ENCODE data around the gene PPFIBP1.
A peak's percentile ranks its signal among the peaks of the same experiment; 100 is the strongest.

The PPFIBP1 gene

DNA sequence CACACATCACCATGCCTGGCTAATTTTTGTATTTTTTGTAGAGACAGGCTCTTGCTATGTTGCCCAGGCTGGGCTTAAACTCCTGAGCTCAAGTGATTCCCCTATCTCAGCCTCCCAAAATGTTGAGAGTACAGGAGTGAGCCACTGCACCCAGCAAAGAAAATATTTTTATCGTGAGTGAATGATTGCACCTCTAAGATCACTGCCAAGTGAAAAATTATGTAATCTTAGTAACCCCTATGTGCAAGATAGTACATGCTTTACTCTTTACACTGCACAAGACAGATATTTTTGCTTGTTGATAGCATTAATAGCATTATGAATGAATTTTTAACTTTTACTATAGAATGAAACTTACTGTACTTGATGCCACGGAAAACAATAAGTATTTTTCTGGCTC, 183.2 kb downstream of the PPFIBP1 start:
- DNase-seq (ENCODE audit: low read depth) = no peak
- TF ChIP-seq, protein P1, sequence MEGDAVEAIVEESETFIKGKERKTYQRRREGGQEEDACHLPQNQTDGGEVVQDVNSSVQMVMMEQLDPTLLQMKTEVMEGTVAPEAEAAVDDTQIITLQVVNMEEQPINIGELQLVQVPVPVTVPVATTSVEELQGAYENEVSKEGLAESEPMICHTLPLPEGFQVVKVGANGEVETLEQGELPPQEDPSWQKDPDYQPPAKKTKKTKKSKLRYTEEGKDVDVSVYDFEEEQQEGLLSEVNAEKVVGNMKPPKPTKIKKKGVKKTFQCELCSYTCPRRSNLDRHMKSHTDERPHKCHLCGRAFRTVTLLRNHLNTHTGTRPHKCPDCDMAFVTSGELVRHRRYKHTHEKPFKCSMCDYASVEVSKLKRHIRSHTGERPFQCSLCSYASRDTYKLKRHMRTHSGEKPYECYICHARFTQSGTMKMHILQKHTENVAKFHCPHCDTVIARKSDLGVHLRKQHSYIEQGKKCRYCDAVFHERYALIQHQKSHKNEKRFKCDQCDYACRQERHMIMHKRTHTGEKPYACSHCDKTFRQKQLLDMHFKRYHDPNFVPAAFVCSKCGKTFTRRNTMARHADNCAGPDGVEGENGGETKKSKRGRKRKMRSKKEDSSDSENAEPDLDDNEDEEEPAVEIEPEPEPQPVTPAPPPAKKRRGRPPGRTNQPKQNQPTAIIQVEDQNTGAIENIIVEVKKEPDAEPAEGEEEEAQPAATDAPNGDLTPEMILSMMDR (conservative IDR thresholded peaks at IDR 0.05; ENCODE audit: low read depth, low read length) = no peak
- no peak overlapping the region for H3K4me3 ChIP-seq (ENCODE audit: low read depth, low read length)

DNA sequence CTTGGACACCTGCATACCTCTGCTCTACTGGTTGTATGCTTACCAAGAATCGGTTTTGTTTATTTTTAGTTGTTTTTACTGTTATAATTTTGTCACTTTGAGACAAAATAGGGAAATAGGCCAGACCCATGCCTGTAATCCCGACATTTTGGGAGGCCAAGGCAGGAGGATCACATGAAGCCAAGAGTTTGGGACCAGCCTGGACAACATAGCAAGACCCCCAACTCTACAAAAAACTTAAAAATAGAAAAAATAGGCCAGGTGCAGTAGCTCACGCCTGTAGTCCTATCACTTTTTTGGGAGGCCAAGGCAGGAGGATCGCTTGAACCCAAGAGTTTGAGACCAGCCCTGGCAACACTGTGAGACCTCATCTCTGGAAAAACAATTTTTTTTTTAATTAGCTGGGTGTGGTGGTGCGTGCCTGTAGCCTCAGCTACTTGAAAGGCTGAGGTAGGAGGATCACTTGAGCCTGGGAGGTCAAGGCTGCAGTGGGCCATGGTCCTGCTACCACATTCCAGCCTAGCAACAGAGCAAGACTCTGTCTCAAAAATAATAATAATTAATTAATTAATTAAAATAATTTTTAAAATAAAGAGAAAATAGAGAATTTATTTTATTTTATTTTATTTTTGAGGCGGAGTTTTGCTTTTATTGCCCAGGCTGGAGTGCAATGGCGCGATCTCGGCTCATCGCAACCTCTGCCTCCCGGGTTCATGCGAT, 185.4 kb downstream of the PPFIBP1 start:
- TF ChIP-seq, protein P1 (conservative IDR thresholded peaks at IDR 0.05; ENCODE audit: low read depth, low read length) = no peak
- peak overlapping the region; percentile 97 for H3K4me3 ChIP-seq (ENCODE audit: low read depth, low read length)
- no peak for DNase-seq (ENCODE audit: low read depth)

DNA sequence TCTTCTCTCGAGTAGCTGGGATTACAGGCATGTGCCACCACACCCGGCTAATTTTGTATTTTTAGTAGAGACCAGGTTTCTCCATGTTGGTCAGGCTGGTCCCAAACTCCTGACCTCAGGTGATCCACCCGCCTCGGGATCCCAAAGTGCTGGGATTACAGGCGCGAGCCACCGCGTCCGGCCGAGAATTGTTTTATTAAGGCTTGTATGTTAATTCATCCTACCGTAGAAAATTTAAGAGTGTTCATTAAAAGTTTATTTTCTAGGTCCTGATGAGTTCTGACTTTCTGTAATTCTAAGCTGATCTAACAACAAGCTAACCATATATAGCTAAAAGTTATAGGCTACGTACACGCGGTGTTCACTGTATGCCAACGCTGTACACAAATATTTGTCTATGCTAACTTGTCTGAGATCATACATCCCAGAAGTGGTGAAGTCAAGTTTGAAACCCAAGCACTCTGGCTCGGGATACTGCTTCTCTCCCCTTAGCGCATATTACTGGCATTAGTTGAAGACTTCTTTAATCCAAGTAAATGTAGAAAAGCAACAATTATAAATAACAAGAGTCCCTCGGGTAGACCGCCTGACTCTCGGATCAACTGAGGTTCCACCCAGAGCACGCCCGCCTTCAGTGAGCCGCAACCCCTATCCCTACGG, 186.1 kb downstream of the PPFIBP1 start:
- DNase-seq (ENCODE audit: low read depth) = peak; percentile 70
- TF ChIP-seq, protein P1 (conservative IDR thresholded peaks at IDR 0.05; ENCODE audit: low read depth, low read length) = no peak
- H3K4me3 ChIP-seq (ENCODE audit: low read depth, low read length) = peak overlapping the region; percentile 97

DNA sequence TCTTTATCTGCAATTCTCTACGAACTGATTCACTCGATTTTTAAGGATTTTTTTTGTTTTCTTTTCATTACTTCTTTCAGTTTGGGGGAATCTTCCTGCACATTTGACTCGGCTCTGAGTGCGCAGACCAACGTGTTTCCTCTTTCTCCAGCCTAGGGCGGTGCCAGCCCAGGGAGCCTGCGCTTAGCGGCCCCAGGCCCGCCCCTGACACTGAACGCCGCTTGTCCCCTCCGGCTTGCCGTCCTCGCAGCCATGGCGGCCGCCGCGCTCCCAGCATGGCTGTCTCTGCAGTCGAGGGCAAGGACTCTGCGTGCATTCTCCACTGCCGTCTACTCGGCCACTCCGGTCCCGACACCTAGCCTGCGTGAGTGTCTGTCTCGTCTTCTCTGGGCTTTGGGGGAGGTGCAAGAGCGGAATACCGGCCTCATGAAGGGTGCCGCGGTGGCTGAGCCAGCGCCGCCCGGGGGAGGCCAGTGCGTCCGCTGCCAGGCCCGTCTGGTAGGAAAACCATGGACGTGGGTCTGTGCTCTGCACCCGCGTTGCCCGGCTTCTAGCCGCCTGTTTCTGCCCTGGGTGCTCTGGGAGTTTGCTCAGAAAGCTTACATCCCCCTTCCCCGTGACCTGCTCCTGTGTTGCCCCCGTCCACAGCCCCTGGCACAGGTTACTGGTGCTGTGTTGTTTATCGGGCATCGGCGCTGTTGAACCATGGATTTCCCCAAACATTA, 186.7 kb downstream of the PPFIBP1 start, which contains the start of gene MRPS35:
Gene MRPS35, plus strand, starts transcription at position 241 of the 725 bp plus-strand sequence. Its CDS starts 12 bp downstream, at position 253.
- TF ChIP-seq, protein P1 (conservative IDR thresholded peaks at IDR 0.05; ENCODE audit: low read depth, low read length) = peak; percentile 10
- H3K4me3 ChIP-seq (ENCODE audit: low read depth, low read length) = peak within 1 kb of the TSS; percentile 97
- DNase-seq (ENCODE audit: low read depth) = peak; percentile 95

DNA sequence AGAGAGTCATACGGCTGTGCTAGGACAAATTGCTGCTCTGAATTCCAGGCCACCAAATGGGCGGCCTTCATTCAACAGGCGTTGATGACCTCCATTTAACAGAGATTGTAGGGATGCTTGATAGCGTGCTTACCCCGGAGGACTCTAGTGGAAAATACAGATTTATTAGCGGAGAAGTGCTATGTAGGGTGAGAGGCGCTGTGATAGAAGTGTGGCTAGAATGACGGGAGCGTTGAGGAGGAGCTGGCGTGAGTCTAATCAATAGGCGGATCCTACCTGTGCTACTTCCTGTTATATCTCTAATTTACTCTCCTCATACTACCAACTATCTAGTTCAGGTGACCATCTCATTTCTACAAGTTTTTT, 187.3 kb downstream of the PPFIBP1 start:
- peak overlapping the region; percentile 97 for H3K4me3 ChIP-seq (ENCODE audit: low read depth, low read length)
- TF ChIP-seq, protein P1 (conservative IDR thresholded peaks at IDR 0.05; ENCODE audit: low read depth, low read length) = no peak
- DNase-seq (ENCODE audit: low read depth) = peak; percentile 21

DNA sequence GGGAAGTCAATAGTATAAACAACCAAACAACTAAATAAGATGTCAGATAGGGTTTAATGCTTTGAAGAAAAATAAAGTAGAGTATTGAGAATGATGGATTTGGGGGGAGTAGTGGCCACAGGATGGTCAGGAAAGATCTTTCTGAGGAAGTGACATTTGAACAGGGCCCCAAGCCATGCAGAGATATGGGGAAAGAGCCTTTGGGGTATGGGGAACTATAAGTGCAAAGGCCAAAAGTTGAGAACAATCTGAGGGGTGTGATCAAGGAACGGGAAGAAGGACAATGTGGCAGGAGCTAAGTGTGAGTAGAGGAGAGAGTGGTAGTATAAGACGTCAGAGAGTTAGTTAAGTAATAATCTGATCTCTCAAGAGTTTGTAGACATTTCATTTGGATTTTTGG, 188.0 kb downstream of the PPFIBP1 start:
- DNase-seq (ENCODE audit: low read depth) = no peak
- TF ChIP-seq, protein P1 (conservative IDR thresholded peaks at IDR 0.05; ENCODE audit: low read depth, low read length) = no peak
- no peak overlapping the region for H3K4me3 ChIP-seq (ENCODE audit: low read depth, low read length)
